IPS-NIHi7 (cell line): ENCODE measurements around the gene GRB10.

Experiments used
- DNase-seq: peaks from one replicate; pipeline ENCODE4 v3.0.0; 2012; ENCODE audit warnings: mixed read lengths; ENCODE audit errors: extremely low spot score

Gene GRB10

DNA sequence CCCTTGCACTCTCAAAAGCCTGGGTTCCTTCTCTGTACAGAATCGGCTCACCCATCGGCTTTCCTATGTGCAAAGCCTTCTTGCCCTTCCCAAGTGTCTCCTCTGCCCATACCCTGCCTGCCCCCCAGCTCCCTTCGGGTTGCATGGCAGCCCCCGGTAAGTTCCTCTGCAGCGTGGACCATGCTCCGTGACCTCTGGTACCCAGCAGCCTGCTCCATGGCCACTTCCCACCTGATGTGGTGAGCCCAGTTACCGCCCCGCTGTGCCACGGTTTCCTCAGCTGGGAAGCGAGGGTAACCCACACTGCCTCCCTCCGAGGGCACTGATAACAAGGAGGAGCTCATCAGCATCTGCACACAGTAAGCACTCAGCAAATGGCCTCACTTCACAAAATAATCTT lies 110.7 kb downstream of the GRB10 start:
- DNase-seq, result no peak

DNA sequence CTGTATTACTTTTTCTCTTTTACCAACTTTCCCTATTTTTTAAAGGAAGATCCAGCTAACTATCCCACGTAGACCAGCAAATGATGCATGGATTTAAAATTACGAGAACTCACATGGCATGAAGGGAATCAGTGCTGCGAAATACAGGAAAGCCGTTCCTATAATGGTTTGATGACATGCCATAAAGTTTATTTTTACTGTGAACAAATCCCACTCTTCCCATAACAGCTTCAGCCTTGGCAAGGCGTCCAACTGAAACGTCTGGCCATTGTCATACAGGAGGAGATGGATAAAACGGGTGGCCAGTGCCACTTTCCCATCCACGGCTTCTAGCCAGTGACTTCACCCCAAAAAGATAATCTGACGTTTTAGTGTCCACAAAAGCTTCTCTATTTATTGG lies 111.3 kb downstream of the GRB10 start:
- no peak for DNase-seq

DNA sequence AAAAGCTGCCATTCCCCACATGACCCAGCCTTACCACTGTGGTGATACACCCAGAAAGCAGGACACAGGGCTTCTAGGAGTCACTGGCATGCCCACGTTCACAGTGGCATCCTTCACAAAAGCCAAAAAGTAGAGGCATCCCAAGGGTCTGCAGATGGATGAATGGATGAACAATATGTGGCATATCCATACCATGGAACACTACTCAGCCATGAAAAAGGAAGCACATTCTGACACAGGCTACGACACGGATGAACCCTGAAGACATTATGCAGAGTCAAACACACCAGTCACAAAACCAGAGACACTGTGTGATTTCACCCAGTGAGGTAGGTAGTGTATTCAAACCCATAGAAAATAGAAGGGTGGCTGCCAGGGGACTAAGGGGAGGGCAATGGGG lies 112.8 kb downstream of the GRB10 start:
- no peak for DNase-seq

DNA sequence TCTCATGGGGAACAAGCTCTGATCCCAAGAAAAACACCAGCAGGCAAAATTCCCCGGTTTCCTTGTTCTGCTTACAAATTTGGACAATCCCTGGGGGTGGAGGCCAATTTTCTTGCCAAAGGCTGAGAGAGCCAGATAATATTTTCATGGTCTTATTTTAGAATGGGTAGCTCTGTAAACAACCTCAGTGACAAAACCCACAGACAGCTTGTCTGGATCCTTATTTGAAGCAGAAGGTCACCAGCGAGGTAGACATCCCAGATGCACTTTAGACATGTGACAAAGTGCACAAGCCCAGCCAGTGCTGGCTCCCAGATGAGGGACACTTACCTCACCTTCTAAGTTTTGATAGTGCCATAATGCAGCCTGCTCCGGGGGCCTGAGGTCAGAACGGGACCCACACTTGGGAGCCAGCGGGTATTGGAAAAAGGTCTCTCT lies 114.9 kb downstream of the GRB10 start:
- no peak for DNase-seq

DNA sequence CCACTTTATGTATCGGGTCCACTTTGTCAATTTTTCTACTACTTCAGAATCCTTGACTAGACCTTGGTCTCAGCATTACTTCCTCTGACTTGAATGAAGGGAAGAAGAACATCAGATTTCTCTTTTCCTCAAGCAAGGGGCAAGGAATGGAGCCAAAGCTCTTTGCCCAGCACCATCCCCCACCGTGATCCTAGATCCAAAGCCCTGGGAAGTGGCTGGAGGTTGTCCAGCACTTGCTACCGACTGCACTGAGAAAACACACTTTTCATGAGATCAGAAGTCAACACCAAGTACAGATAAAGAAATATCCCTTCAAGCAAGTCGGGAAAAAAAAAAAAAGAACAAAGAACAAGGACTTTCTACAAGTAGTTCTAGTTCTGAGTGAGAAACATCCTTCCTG lies 115.4 kb downstream of the GRB10 start:
- no peak for DNase-seq

DNA sequence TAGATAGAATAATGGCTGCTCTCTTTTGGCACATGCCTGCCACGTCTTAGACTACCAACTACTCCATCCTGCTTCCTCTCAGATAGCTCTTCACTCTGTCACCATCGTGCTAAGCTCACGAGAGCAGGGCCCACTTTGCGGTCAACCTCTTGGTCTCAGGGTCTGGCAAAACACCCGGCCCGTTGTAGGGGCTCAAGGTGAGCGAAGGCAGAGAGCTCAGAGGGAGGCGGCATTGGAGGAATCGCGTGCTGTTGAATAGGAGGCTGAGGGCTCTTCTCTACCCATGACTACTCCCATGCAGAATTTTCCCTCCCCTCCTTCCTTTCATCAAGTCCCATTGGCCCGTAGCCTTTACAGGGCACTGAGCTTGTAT lies 116.6 kb downstream of the GRB10 start:
- DNase-seq, result no peak

DNA sequence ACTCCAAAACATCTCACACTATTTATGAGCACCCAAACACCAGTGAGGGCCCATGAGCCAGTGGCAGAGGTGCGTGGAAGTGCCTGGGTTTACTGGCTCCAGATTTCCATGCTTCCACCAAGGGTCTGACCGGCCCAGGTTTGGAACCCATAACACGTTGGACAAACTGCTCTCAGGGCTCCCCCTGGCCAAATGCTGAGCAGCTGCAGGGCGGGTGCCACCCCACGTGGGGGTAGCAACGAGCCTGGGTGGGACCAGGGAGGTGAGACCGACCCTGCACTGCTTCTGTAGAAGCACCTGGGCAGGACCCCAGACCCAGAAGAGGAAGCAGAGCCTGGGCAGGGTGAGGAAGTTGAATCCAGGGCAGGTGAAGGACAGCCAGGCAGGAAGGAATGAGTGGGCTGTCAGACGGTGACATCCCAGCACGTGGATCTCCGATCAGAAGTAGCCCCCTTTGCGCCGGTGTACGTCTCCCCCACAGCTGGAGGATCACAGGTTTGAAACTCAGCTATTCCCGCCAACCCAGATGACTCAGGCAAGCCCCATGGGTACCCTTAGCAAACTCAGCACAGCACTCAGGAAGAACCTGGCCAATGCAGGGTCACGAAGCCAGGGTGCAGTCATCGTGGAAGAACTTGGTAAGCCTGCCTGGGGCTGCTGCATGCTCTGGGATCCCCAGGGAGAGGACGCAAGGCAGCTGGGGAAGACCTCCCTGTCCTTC lies 117.1 kb downstream of the GRB10 start:
- no peak for DNase-seq

DNA sequence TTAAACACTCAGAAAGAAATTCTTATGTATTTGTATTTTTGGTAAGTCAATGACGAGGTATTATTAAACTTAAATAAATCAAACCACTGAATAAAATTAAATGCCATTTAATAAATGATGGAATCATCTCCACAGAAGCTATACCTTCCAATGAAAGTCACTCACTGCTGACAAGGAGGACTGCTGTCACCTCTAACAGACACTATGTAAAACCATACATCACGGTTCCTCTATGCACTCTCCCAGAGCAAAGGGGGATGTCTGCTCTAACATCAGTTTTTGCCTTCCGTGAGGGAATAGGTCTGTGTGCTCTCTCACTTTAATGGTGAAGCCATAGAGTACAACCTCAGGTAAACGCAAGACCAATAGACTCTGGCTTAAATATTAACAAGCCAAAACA lies 117.8 kb downstream of the GRB10 start:
- no peak for DNase-seq

DNA sequence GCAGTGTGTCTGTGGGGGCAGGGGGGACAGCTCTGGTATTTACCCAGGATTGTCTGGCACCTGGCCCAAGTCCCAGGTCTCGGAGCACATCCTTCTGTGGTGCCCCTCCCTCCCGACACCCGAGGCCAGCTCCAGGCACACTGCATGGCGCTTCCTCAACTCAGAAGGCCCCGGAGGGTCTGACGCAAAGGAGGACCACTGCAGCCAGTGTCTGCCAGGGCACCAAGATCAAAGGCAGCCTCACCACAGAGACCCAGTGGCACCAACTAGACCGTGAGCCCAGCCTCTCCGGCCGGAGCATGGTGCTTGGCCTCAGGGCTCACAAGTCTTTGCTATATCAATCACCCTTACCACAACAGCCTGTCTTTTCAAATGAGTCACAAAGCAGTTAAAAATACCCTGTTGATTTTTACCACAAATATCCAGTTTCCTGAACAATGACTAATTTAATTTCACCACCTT lies 118.2 kb downstream of the GRB10 start:
- DNase-seq, result no peak

DNA sequence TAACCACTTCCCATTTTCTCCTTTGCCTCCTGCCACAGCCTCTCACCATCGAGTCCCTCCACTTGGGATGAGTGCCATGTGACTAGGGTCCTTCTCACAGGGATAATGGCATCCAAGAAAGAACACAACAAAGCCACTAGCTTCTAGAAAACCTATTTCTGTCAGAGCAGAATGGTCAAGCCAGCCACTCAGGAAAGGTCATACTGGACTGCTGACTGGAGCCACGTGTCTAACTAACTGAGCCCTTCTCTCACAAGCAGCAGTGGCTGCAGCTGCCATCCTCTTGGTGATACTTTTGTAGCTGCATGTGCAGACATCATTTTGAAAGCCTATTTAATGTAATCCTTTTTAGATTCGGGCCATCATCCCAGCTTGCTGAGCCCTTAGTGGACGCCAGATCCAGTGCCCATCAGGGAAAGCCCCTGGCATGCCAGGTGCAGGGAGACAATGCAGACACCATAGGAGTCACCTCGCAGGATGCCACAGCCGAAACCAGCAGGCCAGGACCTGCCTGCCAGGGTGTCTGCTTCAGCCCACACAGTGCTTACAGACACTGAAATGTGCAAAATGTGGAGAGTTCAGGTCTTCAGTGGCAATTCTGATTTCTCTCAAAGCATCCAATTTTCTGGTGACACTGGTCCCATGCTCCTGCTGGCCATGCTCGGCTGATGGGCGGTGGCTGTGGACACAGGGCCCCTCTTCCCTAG lies 119.1 kb downstream of the GRB10 start:
- no peak for DNase-seq

DNA sequence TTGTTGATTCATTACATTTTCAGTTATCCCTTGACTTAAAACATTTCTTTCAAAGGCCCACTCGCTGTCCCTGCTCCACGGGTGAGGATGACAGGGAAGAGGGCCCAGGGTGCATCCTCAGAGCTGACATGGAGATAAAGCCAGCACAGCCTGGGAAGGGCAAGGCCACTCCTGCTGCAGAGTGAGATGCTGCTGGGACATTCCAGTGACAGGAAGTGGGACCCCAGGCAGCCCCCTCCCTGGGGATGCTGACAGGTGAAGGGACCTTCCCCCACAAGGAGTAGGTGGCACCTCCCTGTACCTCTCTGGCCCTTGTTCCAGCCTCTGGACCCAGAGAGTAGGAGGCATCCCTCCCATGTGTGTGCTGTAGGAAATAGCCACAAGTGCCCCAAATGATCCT lies 119.7 kb downstream of the GRB10 start:
- no peak for DNase-seq

DNA sequence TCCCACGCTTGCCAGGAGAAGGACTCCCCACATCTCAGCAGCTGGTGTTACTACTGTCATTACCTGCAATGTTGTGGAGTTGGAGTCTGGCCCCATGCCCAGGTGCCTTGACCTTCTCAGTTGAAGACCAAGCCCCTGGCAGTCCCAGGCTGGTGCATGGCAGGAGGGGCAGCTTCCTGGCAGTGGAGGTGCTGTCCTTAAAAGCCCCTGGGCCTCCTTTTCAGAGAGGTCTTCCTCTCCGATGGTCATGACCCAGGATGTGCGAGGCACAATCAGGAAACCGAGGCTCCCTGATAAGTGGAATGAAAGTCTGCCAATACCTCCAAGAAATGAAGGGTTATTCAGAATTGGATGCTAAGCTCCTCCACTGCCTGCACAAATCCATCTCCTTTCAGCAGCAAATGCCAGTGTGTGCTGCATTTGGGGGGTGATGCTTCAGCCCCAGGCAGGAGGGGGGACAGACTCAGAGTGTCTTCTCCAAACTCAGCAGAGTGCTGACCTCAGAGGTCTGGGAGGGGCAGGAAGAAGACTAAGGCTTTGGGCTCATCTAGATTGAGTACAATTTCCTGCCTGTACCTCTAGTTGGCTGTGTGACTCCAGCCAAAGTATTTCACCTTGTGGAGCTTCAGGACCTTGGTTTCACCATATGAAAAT lies 120.5 kb downstream of the GRB10 start:
- no peak for DNase-seq

DNA sequence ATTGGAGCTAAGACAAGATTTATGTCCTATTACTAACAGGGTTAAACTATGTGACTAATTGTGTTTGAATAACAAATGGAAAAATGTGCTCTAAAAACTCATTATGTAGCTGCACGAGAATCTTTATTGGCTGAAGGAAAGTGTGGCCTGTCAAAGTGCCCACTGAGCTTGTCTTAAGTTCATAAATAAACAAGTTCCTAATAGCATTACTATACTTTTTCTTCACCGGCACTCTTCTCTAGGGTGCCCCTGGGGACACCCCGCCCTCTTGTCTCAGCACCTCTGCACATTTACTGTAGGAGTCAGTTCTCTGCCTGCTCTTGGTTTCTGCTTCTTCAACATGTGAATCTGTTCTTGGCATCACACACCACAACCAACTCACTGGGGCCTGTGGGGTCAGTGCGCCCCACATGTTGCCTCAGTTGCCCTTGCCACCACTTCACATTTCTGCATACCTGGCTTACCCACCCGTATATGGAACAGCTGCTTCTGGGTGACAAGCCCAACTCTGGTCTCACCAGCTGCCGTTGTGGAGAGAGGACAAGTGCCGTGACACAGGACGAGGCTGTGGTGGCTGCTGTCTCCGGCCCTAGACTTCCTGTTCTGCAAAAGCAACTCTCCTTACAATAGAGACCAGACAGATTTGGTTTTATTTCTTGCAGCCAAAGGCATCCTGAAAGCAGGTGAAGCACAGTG lies 121.2 kb downstream of the GRB10 start:
- no peak for DNase-seq

DNA sequence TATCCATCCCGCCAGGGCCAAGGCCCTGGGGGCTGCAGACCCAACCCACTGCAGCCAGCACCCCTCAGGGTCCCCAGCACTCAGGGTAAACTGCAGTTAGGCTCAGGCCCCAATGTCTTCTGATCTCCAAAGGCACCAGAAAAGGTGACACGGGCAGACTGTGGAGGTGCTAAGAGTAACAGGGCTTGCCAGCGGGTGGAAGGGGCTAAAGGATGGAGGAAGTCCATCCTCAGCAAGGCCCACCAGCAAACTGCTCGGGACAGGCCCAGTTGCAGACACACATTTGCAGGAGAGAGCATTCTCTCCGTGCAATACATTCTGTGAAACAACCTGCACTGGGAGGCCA lies 121.9 kb downstream of the GRB10 start:
- DNase-seq, result no peak

DNA sequence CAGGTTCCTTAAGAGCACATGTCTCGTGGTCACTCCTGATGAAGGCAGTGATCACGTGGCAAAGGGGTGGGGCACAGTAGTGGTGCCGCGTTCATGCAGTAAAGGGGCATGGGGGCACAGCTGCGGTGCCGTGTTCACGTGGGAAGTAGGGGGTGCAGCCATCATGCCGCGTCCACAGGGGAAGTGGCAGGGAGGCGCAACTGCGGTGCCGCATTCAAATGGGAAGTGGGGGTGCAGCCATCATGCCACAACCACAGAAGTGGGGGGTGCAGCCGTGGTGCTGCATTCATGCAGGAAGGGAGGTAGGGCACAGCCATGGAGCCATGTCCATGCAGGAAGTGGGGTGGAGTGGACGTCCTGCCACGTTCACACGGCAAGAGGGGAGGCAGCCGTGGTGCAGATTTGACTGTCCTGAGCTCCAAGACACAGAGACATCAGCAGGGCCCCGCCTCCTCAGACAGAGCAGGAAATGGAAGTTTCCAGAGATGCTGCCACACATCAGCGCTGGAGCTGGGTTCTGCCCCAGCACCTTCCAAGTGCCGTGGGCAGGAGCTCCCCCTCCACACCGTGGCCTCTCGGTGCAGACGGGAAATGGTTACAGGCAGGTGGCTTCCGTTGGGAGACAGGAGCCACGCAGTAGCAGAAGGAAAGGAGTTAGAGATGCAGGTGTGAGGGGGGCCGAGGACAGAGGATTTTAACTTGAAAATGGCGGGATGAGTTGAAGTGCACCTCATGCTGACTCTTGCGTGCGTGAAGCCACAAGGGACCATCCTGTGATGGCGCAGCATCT lies 122.5 kb downstream of the GRB10 start:
- no peak for DNase-seq

DNA sequence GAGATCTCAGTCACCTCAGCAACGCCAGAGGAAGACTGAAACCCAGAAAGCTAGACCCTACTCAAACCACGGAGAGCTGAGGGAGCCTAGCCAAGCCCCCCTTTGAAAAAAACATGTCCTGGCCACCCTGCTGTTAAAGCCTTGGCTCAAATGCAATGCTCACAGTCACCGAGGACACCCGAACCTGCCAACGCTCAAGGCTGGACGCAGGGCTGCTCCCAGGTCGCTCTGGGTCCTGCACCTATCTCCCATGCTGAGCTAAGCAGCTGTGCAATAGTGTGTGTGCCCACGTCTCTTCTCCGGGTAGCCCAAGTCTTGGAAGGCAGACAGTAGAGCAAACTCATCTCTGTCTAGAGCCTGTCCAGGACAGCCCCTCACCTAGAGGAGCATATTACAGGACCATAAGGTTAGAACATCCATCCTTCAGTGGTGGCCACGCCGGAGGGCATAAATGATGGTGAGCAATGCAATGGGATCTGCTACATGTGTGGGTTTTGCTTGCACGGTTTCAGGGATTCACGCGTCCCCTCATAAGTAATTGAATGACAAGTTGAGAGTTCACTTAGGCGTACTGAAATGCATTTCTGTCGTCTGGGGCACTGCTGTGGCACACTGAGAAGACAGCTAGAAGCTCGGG lies 123.2 kb downstream of the GRB10 start:
- no peak for DNase-seq

DNA sequence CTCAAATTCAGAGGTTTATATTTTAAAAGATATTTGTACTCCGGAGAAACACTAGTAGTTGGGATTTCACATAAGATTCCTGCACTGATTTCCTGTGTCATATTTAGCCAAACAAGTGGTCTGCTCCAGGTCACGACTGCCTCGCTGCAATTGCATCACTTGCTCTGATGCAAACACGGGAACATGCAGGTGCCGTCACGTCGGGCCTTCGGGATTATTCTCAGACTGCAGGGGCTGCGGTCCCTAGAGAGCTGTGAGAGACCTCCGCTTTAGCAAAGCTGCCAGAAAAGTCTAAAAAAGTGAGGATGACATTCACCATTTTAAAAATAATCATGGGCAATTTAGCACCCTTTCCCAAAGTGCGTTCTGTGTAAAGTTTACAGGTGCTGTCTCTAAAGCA lies 124.0 kb downstream of the GRB10 start:
- DNase-seq, result no peak

DNA sequence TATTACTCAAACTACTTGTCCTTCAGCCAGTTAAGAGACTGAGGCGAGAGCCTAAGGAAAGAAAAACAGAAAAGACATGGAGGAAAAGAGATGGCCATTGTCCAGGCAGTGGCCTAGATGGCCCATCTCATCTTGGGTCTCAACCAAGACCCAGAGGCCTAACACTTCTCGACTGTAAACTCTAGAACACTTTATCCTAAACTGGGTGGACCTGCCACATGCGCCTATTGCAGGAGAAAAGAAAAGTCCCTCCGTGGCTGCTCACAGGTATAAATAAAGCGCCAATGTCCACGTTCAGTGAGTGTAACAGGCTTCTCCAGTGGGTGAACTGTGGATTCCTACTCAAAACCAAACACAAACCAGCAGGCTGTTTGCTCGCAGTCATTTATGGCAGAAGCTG lies 124.8 kb downstream of the GRB10 start:
- DNase-seq, result no peak

DNA sequence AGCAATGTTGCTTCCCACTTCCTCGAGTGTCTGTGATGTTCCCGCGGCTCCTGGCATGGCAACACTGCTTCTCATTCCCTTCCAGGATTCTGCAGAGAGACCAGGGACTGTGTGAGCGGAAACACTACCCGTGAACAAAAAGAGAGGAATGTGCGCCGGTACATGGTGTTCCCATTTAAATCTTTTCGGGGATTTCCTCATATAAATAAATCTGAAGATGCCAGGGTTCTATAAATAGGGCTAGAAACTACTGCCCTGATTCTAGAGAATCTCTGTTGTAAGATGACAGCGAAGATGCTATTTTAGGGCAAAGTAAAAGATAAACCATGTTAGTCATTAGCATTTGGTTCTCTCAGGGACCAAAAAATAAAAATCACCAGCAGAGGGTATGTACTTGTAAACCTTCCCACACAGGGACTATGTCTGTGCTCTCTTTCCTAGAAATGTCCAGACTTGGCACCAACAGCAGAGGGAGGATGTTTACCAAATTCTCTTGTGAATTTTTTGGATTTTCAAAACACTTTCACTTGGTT lies 125.3 kb downstream of the GRB10 start:
- no peak for DNase-seq

DNA sequence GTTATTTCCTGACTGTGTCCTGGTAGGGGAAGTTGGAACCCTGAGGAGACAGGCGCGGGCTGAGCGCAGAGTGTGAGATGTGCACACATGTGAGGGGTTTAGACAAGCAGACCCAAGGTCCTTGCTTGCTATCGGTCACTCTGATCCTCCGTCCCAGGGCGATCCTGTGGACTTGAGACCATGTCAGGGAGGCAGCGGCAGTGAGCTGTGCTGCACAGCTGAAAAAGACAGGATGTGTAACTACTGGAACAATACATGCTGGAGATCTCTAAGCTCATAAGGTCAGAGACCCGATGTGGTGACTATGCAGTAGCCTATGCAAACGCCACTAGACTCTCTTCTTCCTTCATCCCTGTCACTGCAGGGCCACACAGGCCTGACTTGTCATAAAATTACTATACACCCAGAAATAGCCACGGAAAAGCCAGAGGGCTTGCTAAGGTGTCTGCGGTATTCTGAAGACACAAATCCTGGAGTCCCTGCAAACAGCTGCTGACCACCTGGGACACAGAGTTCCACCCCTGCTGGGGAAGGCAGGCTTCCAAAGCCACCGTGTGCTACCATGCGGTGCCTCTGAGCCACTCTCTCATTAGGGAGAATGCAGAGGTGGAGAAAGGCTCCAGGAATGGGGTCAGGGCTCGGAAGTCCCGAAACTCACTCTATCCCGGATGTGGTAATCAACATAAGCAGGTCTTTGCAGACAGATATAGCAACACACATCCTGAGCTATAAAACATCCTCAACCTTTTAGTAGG lies 126.4 kb downstream of the GRB10 start:
- DNase-seq, result no peak
